ENCODE measurements around the gene ZNF500. TPM values are rescaled to one million over a fixed set of nuclear protein-coding genes. Genes with fewer than 3 reads are reported as not detected.

ZNF500 gene
- total RNA-seq, 4 donors from 2014 or later, result 12.6 to 23.3 (median 20.5) TPM

DNA sequence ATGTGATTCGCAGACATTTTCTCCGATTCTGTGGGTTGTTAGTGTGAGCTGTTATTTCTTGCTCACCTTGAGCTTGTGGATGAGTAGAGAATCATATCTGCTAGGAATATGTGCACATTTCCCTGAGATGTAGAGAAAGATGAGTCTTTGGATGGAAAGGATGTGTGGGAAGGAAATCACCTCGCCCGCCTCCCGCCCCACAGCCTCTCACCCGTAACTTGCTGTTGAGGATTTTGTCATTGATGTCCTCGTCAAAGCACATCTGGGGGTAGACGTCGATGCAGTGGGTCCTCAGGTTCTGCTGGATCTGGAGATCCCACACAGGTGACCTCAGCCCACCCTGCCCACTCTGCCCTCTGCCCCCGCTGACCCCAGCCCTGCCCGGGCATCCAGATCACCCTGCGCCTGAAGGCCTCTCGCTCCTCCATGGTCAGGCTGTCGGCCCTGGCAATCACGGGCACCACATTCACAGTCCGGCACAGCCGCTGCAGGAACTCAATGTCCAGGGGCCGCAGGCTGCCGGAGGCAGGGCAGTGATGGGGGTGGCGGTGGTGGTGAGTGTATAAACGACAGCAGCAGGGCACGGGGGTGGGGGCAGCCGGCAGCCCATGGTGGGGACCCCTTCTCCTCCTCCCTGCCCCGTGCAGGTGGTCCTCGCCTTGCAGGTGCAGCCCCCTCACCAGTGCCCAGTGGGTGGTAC, 16.4 kb upstream of the ZNF500 start:
- H3K4me3 ChIP-seq (ENCODE audit: low read depth, poor library complexity, severe bottlenecking), result no peak overlapping the region
- WGBS, 2 donors, result 84 to 91% methylated on average over 24 to 25 of the region's 25 CpGs
- no peak for DNase-seq (ENCODE audit: low spot score in 2 of 2)
- intact Hi-C loops (cut with DNase I; ENCODE audit: low total_unique reads), result no loop called here
- TF ChIP-seq, protein P1, sequence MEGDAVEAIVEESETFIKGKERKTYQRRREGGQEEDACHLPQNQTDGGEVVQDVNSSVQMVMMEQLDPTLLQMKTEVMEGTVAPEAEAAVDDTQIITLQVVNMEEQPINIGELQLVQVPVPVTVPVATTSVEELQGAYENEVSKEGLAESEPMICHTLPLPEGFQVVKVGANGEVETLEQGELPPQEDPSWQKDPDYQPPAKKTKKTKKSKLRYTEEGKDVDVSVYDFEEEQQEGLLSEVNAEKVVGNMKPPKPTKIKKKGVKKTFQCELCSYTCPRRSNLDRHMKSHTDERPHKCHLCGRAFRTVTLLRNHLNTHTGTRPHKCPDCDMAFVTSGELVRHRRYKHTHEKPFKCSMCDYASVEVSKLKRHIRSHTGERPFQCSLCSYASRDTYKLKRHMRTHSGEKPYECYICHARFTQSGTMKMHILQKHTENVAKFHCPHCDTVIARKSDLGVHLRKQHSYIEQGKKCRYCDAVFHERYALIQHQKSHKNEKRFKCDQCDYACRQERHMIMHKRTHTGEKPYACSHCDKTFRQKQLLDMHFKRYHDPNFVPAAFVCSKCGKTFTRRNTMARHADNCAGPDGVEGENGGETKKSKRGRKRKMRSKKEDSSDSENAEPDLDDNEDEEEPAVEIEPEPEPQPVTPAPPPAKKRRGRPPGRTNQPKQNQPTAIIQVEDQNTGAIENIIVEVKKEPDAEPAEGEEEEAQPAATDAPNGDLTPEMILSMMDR (IDR thresholded peaks at IDR 0.05), result no peak
- TF ChIP-seq POLR2A (IDR thresholded peaks at IDR 0.05), result no peak

DNA sequence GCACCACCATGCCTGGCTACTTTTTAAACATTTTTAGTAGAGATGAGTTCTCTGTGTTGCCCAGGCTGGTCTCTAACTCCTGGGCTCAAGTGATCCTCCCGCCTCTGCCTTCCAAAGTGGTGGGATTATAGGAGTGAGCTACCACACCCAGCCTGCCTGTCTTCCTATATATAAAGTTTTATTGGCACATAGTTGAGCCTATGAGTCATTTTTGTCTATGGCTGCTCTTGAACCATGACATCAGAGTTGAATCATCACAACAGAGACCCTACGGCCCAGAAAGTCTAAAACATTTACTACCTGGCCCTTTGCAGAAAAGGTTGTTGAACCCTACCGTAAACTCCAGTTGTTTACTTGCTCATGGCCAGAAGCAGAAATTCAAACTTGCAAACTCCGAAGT, 13.3 kb upstream of the ZNF500 start:
- 79 to 82% methylated on average over 4 of the region's 4 CpGs for WGBS, 2 donors
- intact Hi-C loops (cut with DNase I; ENCODE audit: low total_unique reads), result no loop called here
- DNase-seq (ENCODE audit: low spot score in 2 of 2), result no peak
- no peak for TF ChIP-seq POLR2A (IDR thresholded peaks at IDR 0.05)
- TF ChIP-seq, protein P1 (IDR thresholded peaks at IDR 0.05), result no peak
- H3K4me3 ChIP-seq (ENCODE audit: low read depth, poor library complexity, severe bottlenecking), result no peak overlapping the region

DNA sequence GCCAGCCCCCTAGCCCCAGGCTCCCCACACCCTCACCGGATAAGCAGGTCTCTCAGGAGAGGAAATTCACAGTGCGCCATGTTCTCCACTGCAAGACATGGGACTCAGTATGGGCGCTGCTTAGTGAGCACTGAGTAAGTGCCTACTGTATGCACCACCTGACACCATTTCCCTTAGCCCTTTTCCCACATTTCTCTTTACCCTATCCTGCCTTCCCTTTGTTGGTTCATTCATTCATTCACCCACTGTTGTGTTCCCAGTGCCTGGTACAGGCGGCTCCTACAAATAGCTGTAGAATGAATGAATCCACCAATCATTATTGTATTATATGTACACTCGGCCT, 11.1 kb upstream of the ZNF500 start:
- 81 to 88% methylated on average over 5 of the region's 5 CpGs for WGBS, 2 donors
- intact Hi-C loops (cut with DNase I; ENCODE audit: low total_unique reads), result no loop called here
- TF ChIP-seq, protein P1 (IDR thresholded peaks at IDR 0.05), result no peak
- TF ChIP-seq POLR2A (IDR thresholded peaks at IDR 0.05), result no peak
- H3K4me3 ChIP-seq (ENCODE audit: low read depth, poor library complexity, severe bottlenecking), result no peak overlapping the region
- DNase-seq (ENCODE audit: low spot score in 2 of 2), result no peak

DNA sequence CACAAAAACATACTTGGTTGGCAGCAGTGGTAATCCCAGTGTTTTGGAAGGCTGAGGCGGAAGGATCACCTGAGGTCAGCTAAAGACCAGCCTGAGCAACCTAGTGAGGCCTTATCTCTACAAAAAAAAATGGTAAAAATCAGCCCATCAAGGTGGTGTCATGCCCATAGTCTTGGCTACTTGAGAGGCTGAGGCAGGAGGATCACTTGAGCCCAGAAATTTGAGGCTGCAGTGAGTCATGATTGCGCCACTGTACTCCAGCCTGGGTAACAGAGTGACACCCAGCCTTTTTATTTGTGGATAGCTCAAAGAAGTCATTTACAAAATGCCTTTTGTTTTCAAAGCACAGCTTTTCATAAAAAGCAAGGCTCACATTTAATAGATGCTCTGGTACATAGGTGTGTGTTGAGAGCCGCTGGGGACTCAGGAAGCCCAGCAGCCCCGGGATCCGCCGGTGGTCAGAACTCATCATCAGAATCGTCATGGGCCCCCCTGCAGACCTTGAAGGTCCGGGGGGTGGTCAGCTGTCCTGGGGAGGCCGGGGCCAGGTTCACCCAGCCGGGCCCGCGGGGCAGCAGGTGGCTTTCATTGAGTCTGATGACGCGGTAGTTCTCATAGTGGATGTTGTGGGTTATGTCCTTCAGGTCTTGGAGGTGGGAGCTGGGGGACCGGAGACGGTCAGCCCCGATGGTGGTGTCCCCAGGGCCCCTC, 10.5 kb upstream of the ZNF500 start:
- WGBS, 2 donors, result 84 to 85% methylated on average over 16 to 17 of the region's 17 CpGs
- DNase-seq (ENCODE audit: low spot score in 2 of 2), result no peak
- H3K4me3 ChIP-seq (ENCODE audit: low read depth, poor library complexity, severe bottlenecking), result no peak overlapping the region
- intact Hi-C loops (cut with DNase I; ENCODE audit: low total_unique reads), result no loop called here
- TF ChIP-seq POLR2A (IDR thresholded peaks at IDR 0.05), result no peak
- TF ChIP-seq, protein P1 (IDR thresholded peaks at IDR 0.05), result no peak

DNA sequence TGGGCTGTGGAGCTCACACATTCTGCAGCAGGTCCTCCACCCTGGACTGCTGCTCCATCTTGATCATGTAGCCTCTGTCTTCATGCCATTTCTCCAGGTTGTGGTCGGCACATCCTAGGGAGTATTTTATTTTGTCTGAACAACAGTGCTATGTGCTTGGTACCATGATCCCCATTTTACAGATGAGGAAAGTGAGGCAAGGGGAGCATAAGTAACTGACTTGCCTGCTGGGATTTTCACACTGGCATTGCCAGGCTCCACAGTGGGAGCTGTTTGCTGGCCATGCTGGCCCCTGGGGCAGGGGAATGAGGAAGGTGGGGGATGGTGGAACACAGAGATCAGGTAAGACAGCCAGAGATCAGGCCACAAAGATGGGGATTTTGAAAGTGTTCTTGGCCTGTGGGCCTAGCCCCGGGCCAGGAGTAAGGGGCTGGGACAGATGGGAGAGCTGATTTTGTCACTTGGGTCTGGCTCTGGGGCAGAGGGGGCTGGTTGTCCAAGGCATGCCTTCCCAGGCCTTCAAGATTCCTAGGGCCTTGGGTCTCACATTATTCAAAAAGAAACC, 9.3 kb upstream of the ZNF500 start:
- no peak for DNase-seq (ENCODE audit: low spot score in 2 of 2)
- WGBS, 2 donors, result 87 to 100% methylated on average over 2 of the region's 2 CpGs
- intact Hi-C loops (cut with DNase I; ENCODE audit: low total_unique reads), result no loop called here
- TF ChIP-seq, protein P1 (IDR thresholded peaks at IDR 0.05), result no peak
- no peak for TF ChIP-seq POLR2A (IDR thresholded peaks at IDR 0.05)
- H3K4me3 ChIP-seq (ENCODE audit: low read depth, poor library complexity, severe bottlenecking), result no peak overlapping the region
